Prostate gland (tissue), 2 donors: ENCODE measurements around the gene TBL1X.

Experiments
- POLR2A ChIP-seq: fragments of 450-650 bp; IDR thresholded peaks from one replicate; pipeline ENCODE4 v1.6.1; 2016; ENCODE audit warnings: antibody characterized with exemption, mild to moderate bottlenecking
- POLR2AphosphoS5 ChIP-seq: sonication (generic); formaldehyde crosslinking; IDR thresholded peaks from one replicate; pipeline ENCODE4 v1.6.1; 2017; ENCODE audit warnings: antibody characterized with exemption
- TF ChIP-seq, protein P1 (sequence below), 4 experiments: fragments of 200-600 bp in 2 of 4; fragments of 450-650 bp in 2 of 4; sonication (generic) in 2 of 4; IDR thresholded peaks; 1 replicate in 3 of 4; 2 replicates in 1 of 4; pipeline ENCODE4 v1.5.1; 2016 to 2019; ENCODE audit warnings: antibody characterized with exemption in 4 of 4, mild to moderate bottlenecking in 2 of 4, moderate library complexity in 2 of 4

GRCh38 chrX:9482837-9483236 is 18.0 kb downstream of the TBL1X start:
- TF ChIP-seq POLR2A: no peak
- TF ChIP-seq, protein P1, sequence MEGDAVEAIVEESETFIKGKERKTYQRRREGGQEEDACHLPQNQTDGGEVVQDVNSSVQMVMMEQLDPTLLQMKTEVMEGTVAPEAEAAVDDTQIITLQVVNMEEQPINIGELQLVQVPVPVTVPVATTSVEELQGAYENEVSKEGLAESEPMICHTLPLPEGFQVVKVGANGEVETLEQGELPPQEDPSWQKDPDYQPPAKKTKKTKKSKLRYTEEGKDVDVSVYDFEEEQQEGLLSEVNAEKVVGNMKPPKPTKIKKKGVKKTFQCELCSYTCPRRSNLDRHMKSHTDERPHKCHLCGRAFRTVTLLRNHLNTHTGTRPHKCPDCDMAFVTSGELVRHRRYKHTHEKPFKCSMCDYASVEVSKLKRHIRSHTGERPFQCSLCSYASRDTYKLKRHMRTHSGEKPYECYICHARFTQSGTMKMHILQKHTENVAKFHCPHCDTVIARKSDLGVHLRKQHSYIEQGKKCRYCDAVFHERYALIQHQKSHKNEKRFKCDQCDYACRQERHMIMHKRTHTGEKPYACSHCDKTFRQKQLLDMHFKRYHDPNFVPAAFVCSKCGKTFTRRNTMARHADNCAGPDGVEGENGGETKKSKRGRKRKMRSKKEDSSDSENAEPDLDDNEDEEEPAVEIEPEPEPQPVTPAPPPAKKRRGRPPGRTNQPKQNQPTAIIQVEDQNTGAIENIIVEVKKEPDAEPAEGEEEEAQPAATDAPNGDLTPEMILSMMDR (IDR thresholded peaks at IDR 0.05): no peak
- TF ChIP-seq POLR2AphosphoS5: no peak
